Neuronal stem cell (in vitro differentiated cells): ENCODE data around the gene ABCA5.

Experiments used
- DNase-seq: peaks from one replicate; pipeline ENCODE4 v3.0.0-alpha.2; 2013; ENCODE audit warnings: low spot score
- H2AFZ ChIP-seq: one replicate; pipeline ENCODE4 v1.6.1; 2013; ENCODE audit warnings: mild to moderate bottlenecking, low read length, inconsistent platforms
- H2AK5ac ChIP-seq: 2 replicates; pipeline ENCODE4 v1.6.1; 2013; ENCODE audit warnings: low read depth, mild to moderate bottlenecking, inconsistent platforms, low read length, moderate library complexity, mixed read lengths
- H2BK120ac ChIP-seq: 2 replicates; pipeline ENCODE4 v1.6.1; 2013; ENCODE audit warnings: low read depth, mild to moderate bottlenecking, inconsistent platforms, low read length, moderate library complexity, mixed read lengths
- H2BK12ac ChIP-seq: one replicate; pipeline ENCODE4 v1.6.1; 2013; ENCODE audit warnings: low read length, inconsistent platforms
- H2BK15ac ChIP-seq: 2 replicates; pipeline ENCODE4 v1.6.1; 2013; ENCODE audit warnings: mild to moderate bottlenecking, low read length, inconsistent platforms, mixed read lengths
- H2BK5ac ChIP-seq: one replicate; pipeline ENCODE4 v1.6.1; 2013; ENCODE audit warnings: inconsistent platforms, mild to moderate bottlenecking, low read length, moderate library complexity
- H3K14ac ChIP-seq: one replicate; pipeline ENCODE4 v1.6.1; 2013; ENCODE audit warnings: low read length, inconsistent platforms
- H3K18ac ChIP-seq: 2 replicates; pipeline ENCODE4 v1.6.1; 2013; ENCODE audit warnings: low read length, inconsistent platforms
- H3K23ac ChIP-seq: 2 replicates; pipeline ENCODE4 v1.6.1; 2013; ENCODE audit warnings: low read depth, mild to moderate bottlenecking, mixed read lengths, low read length, inconsistent platforms; ENCODE audit not compliant: poor library complexity
- H3K27ac ChIP-seq: replicated peaks from 3 replicates; pipeline ENCODE4 v1.5.1; 2013; ENCODE audit warnings: low read length, inconsistent platforms
- H3K27me3 ChIP-seq, 3 experiments: 2 replicates each; pipeline ENCODE4 v1.6.1; 2013; ENCODE audit warnings: low read length in 3 of 3, mild to moderate bottlenecking in 2 of 3, inconsistent platforms in 1 of 3, low read depth in 1 of 3, mixed read lengths in 1 of 3, moderate library complexity in 1 of 3; ENCODE audit not compliant: control insufficient read depth in 3 of 3, insufficient read depth in 3 of 3
- H3K36me3 ChIP-seq, 2 donors: replicated peaks in 1 of 2; 2 replicates each; pipeline ENCODE4 v1.6.1; 2013; ENCODE audit warnings: low read length in 2 of 2; ENCODE audit not compliant: control insufficient read depth in 2 of 2, insufficient read depth in 2 of 2
- H3K4ac ChIP-seq: 2 replicates; pipeline ENCODE4 v1.6.1; 2013; ENCODE audit warnings: inconsistent platforms, mild to moderate bottlenecking, low read length, moderate library complexity
- H3K4me1 ChIP-seq, 2 donors: 1 replicate in 1 of 2; 2 replicates in 1 of 2; pipeline ENCODE4 v1.6.1; 2013; ENCODE audit warnings: low read length in 2 of 2, low read depth in 1 of 2; ENCODE audit not compliant: control insufficient read depth in 2 of 2, insufficient read depth in 1 of 2
- H3K4me2 ChIP-seq: one replicate; pipeline ENCODE4 v1.6.1; 2013; ENCODE audit warnings: mild to moderate bottlenecking, low read length, inconsistent platforms; ENCODE audit not compliant: insufficient read depth, poor library complexity, severe bottlenecking
- H3K4me3 ChIP-seq, 2 donors: 2 replicates each; pipeline ENCODE4 v1.5.1; 2013; ENCODE audit warnings: low read length in 2 of 2, mild to moderate bottlenecking in 2 of 2, inconsistent platforms in 1 of 2, moderate library complexity in 1 of 2
- H3K79me1 ChIP-seq: one replicate; pipeline ENCODE4 v1.6.1; 2013; ENCODE audit warnings: low read depth, mild to moderate bottlenecking, inconsistent platforms, low read length, moderate library complexity
- H3K9ac ChIP-seq: one replicate; pipeline ENCODE4 v1.6.1; 2013; ENCODE audit warnings: mild to moderate bottlenecking, low read depth, low read length, inconsistent platforms; ENCODE audit not compliant: poor library complexity
- H3K9me3 ChIP-seq, 2 donors: replicated peaks in 1 of 2; 2 replicates each; pipeline versions ENCODE3 to v1.6.1; 2013; ENCODE audit warnings: low read length in 2 of 2, mild to moderate bottlenecking in 2 of 2, inconsistent platforms in 1 of 2, low read depth in 1 of 2, mixed read lengths in 1 of 2, moderate library complexity in 1 of 2; ENCODE audit not compliant: control insufficient read depth in 2 of 2, insufficient read depth in 1 of 2
- H4K8ac ChIP-seq: one replicate; pipeline ENCODE4 v1.6.1; 2013; ENCODE audit warnings: low read depth, mild to moderate bottlenecking, inconsistent platforms, low read length, moderate library complexity
- H4K91ac ChIP-seq: one replicate; pipeline ENCODE4 v1.6.1; 2013; ENCODE audit warnings: low read length, low read depth, mild to moderate bottlenecking, inconsistent platforms; ENCODE audit not compliant: poor library complexity
- WGBS, 2 donors: extraction: QIAGEN DNeasy Blood & Tissue Kit; methylation state at CpG; one replicate each; pipeline ENCODE4 v1.1.7; 2013; ENCODE audit warnings: missing lambda C conversion rate in 2 of 2, mixed read lengths in 1 of 2; ENCODE audit not compliant: insufficient read length in 2 of 2, insufficient replicate concordance in 1 of 2; ENCODE audit errors: extremely low coverage in 2 of 2; 5-methylcytosine and 5-hydroxymethylcytosine counted together

ABCA5 gene

GRCh38 chr17:69227541-69227940 is 99.4 kb downstream of the ABCA5 start:
- Histone ChIP-seq H4K8ac (no peak overlapping the region), H4K91ac (no peak overlapping the region), H3K9ac (no peak overlapping the region), H3K14ac (no peak overlapping the region), H3K23ac (no peak overlapping the region), H2AK5ac (no peak overlapping the region), H3K4me2 (no peak overlapping the region), H3K4ac (no peak overlapping the region), H2BK5ac (no peak overlapping the region), H3K36me3 (no peaks in the 10 kb centered on the region), H2BK120ac (no peak overlapping the region), H3K18ac (no peak overlapping the region), H3K9me3 (peaks cover 0 to 1% of the 10 kb centered on the region in 2 donors), H3K4me1 (peaks cover 0 to 4% of the 10 kb centered on the region in 2 donors), H2AFZ (no peak overlapping the region), H3K27me3 (no peaks in the 10 kb centered on the region), H3K27ac (no peak overlapping the region), H3K79me1 (no peaks in the 10 kb centered on the region), H3K4me3 (no peak overlapping the region), H2BK12ac (no peak overlapping the region), H2BK15ac (no peak overlapping the region)
- no CpG with 5 or more reads among the region's 2 CpGs for WGBS, 2 donors
- DNase-seq: no peak

- Histone ChIP-seq H2AFZ (peak overlapping the region; percentile 70), H3K36me3 (no peaks in the 10 kb centered on the region), H3K4me2 (no peak overlapping the region), H2BK12ac (no peak overlapping the region), H2BK120ac (no peak overlapping the region), H3K27me3 (no peaks in the 10 kb centered on the region), H3K4ac (no peak overlapping the region), H4K91ac (no peak overlapping the region), H3K23ac (no peak overlapping the region), H3K4me3 (no peak overlapping the region), H3K14ac (no peak overlapping the region), H2BK5ac (no peak overlapping the region), H3K18ac (no peak overlapping the region), H3K79me1 (no peaks in the 10 kb centered on the region), H3K9me3 (no peaks in the 10 kb centered on the region), H2AK5ac (no peak overlapping the region), H3K9ac (no peak overlapping the region), H2BK15ac (no peak overlapping the region), H4K8ac (no peak overlapping the region), H3K27ac (no peak overlapping the region), H3K4me1 (peaks cover 0 to 4% of the 10 kb centered on the region in 2 donors)
- DNase-seq: no peak
- no CpG with 5 or more reads among the region's 3 CpGs for WGBS, 2 donors
Observed at GRCh38 chr17:69223809-69224208, 103.1 kb downstream of the ABCA5 start.

DNA sequence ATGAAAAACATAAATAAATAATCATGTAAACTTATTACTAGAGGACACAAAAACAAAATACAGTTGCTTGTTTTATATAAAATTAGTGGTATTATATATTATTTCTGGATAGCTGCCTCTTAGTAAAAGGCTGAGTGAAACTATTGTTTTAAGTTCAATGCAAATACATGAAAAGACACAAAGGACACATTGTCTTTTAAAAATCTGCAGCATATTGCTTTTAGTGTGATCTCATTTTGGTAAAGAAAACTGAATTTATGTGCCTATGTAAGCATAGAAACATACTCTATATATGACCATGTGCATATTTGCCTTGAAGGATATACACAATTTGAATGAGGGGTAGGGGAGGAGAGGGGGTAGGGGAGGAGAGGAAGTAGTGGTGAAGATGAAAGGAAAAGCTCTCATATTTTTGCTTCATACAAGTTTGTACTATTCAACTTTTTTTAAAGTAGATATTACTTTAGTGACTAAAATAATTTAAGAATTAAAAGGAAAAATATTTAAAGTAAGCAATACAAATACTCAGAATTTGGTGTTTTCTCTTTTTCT is 104.2 kb downstream of the ABCA5 start:
- no peaks in the 10 kb centered on the region for H3K27me3 ChIP-seq
- H3K27ac ChIP-seq: no peak overlapping the region
- no peak overlapping the region for H3K4me2 ChIP-seq
- no peak overlapping the region for H2BK5ac ChIP-seq
- no peak overlapping the region for H4K8ac ChIP-seq
- no peak overlapping the region for H3K4ac ChIP-seq
- H3K14ac ChIP-seq: no peak overlapping the region
- H4K91ac ChIP-seq: no peak overlapping the region
- H3K9ac ChIP-seq: no peak overlapping the region
- no peak overlapping the region for H2AFZ ChIP-seq
- H2AK5ac ChIP-seq: no peak overlapping the region
- H2BK15ac ChIP-seq: no peak overlapping the region
- no peak overlapping the region for H2BK120ac ChIP-seq
- no peak for DNase-seq
- H3K9me3 ChIP-seq: no peaks in the 10 kb centered on the region
- H3K23ac ChIP-seq: no peak overlapping the region
- H2BK12ac ChIP-seq: no peak overlapping the region
- H3K4me3 ChIP-seq: no peak overlapping the region
- no peaks in the 10 kb centered on the region for H3K36me3 ChIP-seq
- H3K18ac ChIP-seq: no peak overlapping the region
- H3K79me1 ChIP-seq: no peaks in the 10 kb centered on the region
- peaks cover 0 to 4% of the 10 kb centered on the region in 2 donors for H3K4me1 ChIP-seq

GRCh38 chr17:69220098-69220497 is 106.8 kb downstream of the ABCA5 start:
- no CpG with 5 or more reads among the region's 1 CpG for WGBS, 2 donors
- H3K14ac ChIP-seq: no peak overlapping the region
- no peaks in the 10 kb centered on the region for H3K36me3 ChIP-seq
- H3K23ac ChIP-seq: no peak overlapping the region
- no peaks in the 10 kb centered on the region for H3K79me1 ChIP-seq
- H3K27me3 ChIP-seq: no peaks in the 10 kb centered on the region
- no peak overlapping the region for H2AFZ ChIP-seq
- H3K4me1 ChIP-seq: peaks cover 0 to 4% of the 10 kb centered on the region in 2 donors
- no peak overlapping the region for H2AK5ac ChIP-seq
- H2BK12ac ChIP-seq: no peak overlapping the region
- H2BK120ac ChIP-seq: no peak overlapping the region
- no peak overlapping the region for H4K8ac ChIP-seq
- H3K27ac ChIP-seq: no peak overlapping the region
- H3K9me3 ChIP-seq: no peaks in the 10 kb centered on the region
- H2BK5ac ChIP-seq: no peak overlapping the region
- H3K4me3 ChIP-seq: no peak overlapping the region
- no peak overlapping the region for H3K4ac ChIP-seq
- no peak overlapping the region for H3K4me2 ChIP-seq
- H3K18ac ChIP-seq: no peak overlapping the region
- no peak overlapping the region for H3K9ac ChIP-seq
- H4K91ac ChIP-seq: no peak overlapping the region
- no peak for DNase-seq
- H2BK15ac ChIP-seq: no peak overlapping the region
